Suppressor macrophage (primary cell): ENCODE measurements around the gene AMN.
A peak's percentile ranks its signal among the peaks of the same experiment; 100 is the strongest.
"Not testable (repeated sequence)": the region's sequence is repeated elsewhere in the genome, so short reads cannot be mapped to it uniquely, and the experiment has no call there.

Experiments used
- DNase-seq, 4 experiments: peaks; one replicate each; pipeline ENCODE4 v3.0.0-alpha.2; 2020 to 2022

Gene AMN

DNA sequence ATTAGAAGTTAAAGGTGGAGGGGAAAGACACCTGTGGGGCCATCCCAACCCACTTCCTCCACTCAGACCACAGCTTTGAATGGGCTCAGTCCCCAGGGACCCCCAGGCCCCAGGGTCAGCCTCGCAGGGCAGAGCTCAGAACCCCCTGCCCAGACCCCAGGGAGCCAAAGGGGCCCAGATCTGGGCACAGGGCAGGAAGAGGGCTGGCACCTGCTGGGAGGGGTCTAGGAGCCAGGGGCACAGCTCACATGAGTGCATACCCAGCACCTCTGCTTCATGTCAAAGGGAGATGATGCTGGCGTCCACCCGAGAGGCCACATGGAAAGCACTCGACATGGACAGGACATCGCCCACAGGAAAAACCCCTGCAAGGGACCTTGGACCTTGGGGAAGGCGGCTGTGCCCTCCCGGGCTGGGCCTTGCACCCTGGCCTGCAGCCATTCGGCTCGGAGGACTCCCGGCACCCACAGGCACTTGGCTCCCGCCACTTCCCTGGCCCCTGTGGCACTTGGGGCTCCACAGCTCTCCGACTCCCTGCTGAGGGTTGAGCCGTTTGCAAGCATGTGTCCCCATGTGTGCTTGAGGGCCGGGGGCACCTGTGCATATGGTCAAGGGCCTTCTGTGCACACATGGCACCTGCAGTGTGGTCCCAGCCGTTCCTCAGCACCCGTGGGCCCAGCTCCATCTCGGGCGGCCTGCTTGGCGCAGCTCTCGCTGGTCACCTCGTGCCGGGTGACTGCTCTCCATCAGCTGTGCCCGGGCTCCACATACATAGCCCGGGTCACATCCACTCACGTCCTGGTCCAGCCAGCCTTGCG lies 7.8 kb upstream of the AMN start:
- no peak for DNase-seq

DNA sequence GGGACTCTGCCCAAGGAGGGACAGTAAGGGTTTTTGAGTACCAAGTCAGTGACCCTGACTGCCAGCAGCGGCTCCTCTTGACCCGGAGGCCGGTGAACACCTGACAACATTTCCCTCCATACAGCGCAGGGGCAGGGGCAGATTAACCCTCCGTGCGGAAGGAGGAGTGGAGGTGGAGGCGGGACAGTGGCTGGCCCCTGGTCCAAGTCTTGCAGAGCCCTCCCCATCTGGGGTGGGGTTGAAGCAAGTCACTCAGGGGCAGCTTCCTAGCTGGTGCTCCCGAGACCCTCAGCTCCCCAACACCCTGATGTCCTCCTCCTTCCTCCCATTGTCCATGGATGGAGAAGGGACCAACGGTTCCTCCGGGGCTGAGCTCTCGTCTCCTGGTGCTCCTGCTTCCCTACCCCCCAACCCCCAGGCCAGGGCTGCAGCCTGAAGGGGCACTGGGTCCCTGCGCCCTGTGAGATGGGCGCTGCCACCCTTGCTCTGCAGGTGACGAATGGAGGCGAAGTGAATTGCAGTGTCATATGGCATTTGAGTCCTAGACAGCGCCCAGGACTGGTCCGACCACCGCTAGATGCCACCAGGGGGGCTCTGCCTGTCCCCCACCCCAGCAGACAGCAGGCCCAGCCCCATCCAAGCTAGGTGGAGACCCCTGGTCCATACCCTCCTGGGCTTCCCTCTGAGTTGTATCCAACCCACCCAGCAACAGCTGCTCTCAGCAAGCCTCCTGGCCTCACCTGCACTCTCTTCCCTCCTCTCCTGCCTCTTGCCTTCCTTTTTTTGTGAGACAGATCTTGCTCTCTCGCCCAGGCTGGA lies 7.0 kb upstream of the AMN start:
- no peak for DNase-seq

DNA sequence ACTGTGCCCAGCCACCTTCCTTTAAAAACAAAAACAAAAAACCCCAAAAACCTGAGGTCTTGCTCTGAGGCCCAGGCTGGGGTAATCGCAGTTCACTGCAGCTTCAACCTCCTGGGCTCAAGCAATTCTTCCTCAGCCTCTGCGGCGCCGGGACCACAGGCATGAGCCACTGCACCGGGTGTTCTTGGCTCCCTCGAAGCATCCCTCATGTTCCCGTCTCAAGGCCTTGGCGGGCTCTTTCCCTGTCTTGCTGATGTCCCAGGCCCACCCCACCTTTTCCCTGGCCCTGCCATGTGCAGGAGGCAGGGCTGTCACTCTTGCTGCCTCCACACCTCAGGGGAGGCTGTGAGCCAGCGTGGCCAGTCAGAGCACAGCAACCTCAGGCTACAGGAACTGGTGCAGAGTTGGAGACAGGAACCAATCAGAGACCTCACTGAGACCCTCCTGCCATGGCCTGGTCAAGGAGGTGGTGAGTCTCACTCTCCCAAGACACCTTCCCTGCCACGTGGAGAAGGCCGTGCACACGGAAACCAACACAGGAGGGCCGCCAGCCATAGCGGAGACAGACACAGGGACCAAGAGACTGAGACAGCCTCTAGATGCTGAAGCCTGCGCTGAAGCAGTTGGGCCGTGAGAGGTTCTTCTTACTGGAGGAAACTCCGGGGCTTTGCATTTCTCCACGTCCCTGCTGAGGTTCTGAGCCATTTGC lies 6.0 kb upstream of the AMN start:
- no peak for DNase-seq

DNA sequence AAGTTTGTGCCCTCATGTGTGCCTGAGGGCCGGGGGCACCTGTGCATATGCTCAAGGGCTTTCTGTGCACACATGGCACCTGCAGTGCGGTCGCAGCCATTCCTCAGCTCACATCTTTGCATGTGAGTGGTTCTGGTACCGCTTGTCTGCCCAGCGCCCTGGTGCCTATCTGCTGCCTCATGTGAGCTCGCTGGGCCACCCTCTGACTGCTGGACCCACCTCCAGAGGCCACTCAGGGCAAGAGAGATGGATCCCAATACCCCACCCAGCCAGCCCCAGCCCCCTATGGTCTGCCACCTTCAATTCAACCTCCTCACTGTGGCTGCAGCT lies 5.4 kb upstream of the AMN start:
- DNase-seq = no peak

DNA sequence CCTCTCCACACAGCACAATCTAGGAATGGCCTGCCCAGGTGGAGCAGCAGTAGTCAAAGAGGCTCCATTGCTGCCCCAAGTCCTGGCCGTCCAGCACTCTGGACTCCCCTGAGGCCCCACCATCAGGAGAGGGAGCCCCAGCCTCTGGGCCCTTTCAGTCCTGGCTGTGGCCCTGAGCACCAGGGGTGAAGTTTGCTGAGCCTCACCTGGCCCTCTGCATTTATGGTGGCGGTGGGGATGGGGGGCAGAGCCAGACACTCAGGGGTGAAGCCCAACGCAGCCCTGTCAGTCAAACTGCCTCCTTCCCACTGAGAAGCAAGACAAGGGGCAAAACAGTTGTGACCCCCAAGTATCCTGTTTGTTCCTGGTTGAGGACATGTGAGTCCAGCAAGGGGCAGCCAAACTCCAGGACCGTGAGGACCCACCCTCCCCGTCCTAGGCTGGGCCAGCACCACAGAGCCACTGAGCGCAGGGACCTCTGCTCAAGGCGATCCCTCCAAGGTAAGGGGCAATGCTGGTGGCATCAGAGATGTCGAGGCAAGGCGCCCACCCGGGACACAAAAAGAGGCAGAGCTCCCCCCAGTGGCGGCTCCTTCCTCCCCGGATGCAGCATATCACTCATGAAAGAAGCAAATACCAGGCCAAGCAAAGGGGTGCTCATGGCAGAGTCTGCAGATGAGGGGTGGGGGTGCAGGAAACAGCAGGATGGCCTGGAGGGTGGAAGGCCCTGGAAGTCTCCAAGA lies 4.8 kb upstream of the AMN start:
- DNase-seq = peak in 3 of 4 experiments; percentile 17 to 56 (median 47)

DNA sequence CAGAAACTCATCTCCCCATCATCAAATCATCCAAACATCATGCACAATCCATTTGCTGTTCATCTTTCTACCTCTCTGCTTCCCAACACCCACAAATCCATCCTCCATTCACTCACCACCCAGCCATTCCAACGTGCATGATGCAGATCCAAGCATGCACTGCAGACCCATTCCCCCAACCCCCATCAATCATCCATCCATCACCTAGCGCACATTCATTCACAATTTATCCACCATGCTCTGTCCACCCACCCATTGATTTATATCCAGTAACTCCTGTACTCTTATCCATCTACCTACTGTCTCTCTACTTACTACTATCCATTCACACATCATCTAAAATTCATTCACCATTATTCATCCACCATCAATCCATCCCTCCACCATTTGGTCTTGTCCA lies 4.0 kb upstream of the AMN start:
- no peak for DNase-seq

DNA sequence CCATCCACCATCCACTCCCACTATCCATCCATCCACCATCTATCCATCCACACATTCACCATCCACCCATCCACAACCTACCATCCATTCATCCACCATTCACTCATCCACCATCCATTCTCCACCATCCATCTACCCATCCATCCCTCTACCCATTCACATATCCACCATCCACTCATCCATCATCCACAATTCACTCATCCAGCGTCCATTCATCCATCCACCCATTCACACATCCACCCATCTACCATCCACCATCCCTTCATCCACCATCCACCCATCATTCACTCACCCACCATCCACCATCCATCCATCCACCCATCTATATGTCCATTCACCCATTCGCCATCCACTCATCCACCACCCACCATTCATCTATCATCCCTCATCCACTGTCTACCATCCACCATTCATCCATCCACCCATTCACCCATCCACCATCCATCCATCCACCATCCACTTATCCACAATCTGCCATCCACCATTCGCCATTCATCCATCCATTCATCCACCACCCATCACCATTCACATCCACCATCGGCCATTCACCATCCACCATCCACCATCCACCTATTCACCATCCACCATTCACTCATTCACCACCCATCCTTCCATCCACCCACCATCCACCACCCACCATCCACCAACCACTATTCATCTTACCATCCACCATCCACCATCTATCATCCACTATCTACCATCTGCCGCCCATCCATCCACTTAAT lies 2.0 kb upstream of the AMN start:
- DNase-seq = no peak

DNA sequence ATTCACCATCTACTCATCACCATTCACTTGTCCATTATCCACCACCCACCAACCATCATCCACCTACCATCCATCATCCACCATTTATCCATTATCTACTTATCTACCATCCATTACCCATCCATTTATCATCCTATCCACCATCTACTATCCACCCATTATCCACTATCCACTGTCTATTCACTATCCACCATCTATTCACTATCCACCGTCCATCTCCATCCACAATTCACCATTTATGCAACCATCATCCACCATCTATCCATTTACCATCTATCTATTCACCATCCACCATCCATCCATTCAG lies 1.5 kb upstream of the AMN start:
- no peak for DNase-seq

DNA sequence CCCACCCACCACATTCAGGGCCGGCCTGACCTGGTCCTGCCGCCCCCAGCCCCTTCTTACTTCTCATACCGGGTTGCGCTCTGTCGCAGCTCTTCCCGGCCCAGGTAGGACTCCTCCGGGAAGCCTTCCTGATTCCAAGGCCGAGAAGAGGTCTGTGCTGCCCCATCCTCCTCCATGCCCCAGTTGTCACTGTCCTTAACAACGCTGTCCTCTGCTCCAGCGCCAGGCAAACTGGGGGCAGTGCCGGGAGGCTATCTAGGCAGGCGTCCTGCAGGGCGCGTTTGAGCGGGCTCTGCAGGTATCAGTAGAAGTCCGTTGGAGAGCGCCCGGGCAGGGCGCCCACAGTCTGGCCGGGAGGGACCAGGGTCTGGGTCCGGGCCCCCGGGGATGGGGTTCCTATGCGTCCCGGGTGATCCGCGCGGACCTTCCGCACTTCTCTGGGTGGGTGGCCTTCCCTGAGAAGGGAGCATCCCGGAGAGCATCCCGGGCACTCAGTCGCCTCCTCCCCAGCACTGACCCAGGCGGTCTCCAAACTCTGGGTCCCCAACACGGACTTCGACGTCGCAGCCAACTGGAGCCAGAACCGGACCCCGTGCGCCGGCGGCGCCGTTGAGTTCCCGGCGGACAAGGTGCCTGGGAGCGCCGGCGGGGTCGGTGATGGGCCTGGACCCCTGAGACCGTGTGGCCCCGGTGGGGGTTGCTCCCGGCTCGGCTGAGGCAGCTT lies 900 bp downstream of the AMN start:
- no peak for DNase-seq

DNA sequence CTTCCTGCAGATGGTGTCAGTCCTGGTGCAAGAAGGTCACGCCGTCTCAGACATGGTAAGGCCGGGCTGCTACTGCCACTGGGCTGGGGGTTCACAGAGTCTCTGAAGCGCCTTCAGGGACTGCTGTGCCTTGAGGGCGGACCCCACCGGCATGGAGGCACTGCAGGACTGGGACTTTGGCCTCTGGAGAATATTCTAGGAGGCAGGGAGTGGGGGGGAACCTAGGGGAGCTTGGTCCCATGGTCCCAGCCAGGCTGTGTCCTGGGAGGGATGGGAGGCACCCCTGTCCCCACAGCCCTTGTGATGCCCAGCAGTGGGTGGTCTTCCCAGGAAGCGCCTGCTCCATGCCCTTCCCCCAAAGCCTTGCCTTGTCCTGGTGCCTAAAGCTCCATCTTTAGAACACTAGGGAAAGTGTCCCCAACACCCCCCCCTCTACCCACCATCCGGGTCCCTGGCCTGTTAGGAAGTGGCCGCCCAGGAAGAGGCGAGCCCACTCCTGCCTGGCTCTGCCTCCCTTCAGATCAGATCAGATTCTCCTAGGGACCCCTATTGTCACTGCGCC lies 1.5 kb downstream of the AMN start:
- DNase-seq = no peak

DNA sequence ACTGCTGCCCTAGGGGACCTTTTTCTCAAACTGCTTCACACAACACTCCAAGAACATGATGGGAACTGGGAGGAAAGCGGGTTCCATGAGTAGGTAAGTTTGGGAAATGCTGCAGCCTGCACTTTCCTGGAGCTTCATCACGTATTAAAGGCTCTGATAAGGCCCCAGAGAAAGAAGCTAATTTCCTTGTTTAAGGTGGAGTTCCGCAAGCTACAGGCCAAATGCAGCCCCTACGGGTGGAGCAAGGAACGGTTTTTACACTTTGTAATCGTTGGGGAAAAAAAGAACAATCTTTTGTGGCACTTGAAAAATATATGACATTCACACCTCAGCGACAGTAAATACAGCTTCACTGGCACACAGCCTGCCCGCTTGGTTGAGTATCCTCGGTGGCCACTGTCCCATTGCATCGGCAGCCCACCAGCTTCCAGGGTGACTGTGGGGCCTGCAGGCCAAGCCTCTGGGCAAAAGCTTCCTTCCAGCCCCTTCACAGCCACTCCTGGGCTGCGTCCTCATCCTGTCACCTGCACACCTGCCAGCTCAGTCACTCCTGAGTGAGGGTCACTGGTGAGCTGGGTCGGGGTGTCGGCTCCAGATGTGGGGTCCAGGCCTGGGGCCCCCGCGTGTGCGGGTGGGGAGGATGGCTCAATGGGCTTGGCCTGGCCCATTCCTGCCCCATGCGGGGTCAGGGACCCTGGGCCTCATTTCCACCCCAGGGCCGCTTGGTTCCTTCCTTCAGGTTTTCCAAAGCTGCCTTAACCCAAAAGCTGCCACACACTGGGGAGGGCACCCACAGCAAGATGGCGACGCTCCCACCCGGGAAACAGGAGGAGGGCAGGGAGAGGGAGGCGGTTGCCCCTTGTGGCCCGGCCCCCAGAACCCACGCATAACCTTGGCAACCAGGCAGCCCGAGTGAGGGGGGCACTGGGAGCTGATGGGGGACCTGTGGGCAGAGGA lies 2.4 kb downstream of the AMN start:
- DNase-seq = no peak

DNA sequence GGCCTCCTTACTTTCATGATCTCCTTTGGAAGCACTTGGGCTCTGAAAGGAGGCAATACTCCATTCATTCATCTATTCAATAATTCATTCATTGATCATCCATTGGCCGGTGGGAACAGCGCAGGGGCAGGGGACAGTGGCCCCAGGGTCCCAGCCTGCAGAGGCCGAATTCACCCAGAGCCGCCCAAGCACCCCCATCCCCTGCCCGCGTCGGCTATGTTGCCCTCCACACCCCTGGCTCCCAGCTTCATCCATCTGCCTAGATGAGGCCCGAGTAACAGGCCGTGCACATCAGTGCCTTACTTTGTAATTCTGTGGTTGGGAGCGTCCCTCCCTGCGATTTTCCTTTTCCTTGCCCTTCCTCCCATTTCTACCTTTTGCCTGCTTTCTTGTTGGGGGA lies 3.2 kb downstream of the AMN start:
- DNase-seq = no peak

DNA sequence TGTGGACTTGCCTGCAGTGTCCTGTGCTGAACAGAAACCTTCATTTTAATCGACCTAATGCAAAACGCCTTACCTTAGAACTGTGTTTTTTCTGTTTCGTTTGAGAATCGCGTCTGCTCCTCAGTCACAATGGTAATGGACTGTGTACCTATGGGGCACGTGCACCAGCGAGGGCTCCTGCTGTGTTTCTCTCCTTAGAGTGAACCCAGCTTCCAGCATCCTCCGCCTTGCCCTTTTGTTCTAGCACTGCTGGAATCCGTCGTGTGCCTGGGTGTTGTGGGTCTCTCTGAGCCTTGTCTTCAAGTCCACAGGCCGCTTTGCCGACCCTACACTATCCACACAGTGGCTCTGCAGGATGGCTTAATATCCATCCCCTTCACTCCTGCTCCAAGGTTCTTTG lies 3.6 kb downstream of the AMN start:
- no peak for DNase-seq

DNA sequence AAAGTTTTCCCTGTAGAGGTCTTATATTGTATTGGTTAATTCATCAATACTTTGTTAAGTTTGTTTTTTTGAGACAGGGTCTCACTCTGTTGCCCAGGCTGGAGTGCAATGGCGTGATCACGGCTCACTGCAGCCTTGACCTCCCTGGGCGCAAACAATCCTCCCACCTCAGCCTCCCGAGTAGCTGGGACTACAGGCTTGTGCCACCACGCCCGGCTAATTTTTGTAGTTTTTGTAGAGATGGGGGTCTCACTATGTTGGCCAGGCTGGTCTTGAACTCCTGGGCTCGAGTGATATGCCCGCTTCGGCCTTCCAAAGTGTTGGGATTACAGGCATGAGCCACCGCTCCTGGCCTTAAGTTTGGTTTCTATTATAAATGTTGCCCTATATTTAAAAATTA lies 4.4 kb downstream of the AMN start:
- DNase-seq = not testable (repeated sequence)

DNA sequence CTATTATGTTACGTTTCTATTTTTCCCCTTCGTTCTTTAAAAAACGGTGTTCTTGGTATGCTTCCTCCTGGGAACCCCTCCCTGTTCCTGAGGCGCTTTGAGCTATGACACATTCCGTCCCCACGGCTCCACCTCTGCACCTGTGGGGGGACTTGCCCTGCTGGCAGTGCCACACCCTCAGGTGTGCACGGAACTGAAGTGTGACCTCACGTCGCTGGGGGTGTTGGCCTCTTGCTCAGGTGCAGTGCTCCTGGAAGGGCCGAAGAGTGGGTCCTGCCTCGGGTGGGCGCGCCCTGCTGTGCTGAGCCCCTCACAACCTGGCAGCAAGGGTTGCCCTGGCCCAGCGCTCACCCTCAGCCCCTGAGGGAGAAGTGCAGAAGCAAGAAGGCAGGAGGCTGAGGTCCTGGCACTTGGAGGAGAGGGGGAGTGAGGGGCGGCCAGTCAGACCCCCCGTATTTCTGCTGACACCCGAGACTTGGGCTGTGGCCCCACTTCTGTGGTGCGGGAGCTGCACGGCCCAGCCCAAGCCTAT lies 4.9 kb downstream of the AMN start:
- DNase-seq = no peak

DNA sequence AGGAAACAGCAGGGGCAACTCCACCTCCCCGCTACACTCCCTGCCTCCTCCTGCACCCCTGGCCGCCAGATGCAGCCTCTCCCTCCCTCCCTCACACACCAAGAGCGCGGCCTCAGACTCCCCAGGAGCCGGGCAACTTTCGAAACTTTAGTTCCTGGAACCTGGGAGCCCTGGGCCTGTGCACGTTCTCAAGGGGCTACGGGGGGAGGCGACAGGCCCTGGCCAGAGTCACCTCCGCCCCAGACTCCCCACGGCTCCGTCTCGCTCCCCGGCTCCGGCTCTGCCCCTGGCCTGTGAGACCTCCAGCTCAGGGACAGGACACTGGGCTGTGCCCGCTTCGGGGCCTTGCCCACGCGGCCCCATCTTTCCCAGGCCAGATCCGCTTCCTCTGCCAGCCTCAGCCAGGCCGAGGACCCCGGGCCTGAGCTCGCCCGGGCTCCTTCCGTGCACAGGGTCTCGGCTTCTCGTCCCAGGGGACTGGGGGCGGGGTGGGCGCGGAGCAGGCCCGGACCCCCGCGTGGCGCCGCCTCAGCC lies 5.5 kb downstream of the AMN start:
- peak in 2 of 4 experiments; percentile 41 to 54 for DNase-seq

DNA sequence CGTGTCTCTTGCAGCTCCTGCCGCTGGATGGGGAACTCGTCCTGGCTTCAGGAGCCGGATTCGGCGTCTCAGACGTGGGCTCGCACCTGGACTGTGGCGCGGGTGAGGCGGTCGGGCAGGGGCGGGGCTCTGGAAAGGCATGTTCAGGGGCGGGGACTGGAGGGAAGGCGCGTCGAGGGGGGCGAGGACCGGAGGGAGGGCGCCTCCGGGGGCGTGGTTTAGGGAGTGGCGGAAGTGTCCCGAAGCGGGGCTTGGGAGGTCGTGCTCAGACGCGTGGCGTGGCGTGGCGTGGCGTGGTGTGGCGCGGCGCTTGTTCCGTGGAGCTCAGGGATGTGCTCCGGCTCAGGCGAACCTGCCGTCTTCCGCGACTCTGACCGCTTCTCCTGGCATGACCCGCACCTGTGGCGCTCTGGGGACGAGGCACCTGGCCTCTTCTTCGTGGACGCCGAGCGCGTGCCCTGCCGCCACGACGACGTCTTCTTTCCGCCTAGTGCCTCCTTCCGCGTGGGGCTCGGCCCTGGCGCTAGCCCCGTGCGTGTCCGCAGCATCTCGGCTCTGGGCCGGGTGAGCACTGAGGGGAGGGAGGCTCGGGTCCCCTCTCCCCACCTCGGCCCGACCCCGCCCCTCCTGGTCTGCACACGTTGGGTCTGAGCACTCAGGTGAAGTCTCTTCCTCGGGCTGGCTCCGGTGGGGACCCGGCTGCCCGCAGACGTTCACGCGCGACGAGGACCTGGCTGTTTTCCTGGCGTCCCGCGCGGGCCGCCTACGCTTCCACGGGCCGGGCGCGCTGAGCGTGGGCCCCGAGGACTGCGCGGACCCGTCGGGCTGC lies 6.2 kb downstream of the AMN start:
- DNase-seq = peak in 3 of 4 experiments; percentile 35 to 62 (median 44)
